Activated CD4-positive, alpha-beta T cell treated with anti-CD3 and anti-CD28 coated beads for 48 hours (primary cell): Measurements from ENCODE around the gene NAP1L5.
A peak's percentile ranks its signal among the peaks of the same experiment; 100 is the strongest.

Source experiments
- DNase-seq: peaks from one replicate; pipeline ENCODE4 v3.0.0-alpha.2; 2020

NAP1L5 gene

DNA sequence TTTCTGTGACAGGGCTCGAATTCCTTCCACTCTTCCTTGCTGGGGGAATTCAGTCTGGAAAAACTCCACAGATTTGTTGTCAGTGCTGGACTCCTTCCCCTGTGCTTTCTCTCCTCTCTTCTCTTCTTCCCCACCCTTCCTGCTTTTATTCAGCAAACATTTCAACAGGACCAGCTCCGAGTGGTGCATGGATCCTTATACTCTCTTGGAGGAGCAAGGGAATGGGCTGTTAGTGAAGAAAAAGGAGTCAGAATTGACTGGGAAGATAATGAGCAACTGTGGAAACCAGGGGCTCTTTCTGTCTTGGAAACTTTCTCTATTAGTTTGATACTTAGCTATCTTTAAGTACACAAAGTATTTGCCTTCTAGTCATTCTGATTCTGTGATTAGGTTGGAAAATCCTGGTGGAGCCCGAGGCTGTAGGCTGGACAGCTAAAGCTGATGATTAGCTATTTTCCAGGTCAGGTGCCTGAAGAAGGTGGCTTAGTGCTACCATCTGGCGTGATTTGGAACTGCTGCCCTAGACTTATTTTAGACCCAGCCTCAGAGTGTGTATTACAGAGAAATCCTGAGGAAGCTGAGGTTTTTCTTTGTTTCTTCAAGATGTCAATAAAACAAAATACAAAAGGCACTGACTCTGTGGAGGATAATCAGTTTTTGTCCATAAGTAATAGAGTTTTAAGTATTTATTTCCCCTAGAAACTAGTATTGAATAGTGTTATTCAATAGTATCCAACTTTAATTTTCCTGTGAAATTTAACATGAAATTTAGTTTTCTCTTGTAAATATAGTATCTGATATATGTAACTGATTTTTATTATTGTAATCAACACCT is 38.4 kb downstream of the NAP1L5 start:
- DNase-seq, result peak; percentile 37

DNA sequence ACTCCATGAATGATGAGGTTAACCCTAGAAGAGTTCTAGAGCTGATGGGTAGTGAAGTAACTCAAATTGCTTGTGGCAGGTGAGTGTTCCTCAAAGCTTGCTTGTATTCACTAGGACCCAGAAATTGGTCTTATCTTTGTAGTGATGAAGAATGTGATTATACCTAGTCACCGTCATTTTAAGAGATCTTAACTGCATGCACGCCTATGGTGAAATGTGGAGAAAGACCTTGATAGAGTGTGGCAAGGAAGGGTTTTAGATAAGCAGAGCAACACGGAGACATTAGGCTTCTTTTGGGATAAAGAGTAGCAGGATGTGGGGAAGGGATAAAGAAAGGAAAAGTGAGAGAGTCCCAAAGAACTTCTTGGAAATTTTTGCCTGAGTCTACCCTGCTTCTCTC is 42.4 kb downstream of the NAP1L5 start:
- no peak for DNase-seq

DNA sequence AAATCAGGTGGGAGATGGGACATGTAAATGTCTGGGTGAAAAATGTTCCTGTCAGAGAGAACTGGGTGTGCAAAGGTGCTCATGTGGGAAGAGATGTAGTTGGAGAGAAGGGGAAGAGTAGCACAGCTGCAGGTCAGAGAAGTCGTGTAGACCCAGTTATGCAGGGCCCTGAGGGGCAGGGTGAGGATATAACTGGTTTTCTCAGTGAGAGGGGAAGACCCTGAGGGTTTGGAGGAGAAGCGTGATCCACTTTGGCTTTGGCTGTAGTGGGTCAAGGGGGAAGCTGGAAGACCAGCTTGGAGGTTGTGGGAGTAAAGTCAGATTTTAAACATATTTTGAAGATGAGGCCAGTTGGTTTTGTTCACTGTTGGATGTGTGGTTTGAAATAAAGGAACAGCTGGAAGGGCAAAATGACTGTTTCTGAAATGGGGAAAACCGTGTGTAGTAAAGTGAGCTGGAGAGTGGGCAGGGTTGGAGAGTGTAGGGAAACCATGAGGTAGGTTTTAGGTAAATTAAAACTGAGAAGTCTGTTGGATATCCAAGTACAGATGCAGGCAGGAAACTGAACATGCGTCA is 44.2 kb downstream of the NAP1L5 start:
- DNase-seq, result no peak

DNA sequence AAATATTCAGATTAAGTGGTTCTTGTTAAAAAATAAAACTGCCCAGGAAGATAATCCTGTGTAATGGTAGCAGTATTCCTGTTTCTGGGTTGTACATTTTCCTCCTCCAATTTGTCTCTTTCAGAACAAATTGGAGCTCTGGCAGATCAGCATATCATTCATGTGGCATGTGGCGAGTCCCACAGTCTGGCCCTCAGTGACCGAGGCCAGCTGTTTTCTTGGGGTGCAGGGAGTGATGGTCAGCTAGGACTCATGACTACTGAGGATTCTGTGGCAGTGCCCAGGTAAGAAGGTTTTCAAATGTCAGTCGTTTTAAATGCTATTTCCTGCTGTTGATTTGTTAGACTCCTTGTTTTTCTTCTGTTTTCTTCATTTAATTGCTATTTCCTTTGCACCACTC is 47.9 kb downstream of the NAP1L5 start:
- DNase-seq, result no peak

DNA sequence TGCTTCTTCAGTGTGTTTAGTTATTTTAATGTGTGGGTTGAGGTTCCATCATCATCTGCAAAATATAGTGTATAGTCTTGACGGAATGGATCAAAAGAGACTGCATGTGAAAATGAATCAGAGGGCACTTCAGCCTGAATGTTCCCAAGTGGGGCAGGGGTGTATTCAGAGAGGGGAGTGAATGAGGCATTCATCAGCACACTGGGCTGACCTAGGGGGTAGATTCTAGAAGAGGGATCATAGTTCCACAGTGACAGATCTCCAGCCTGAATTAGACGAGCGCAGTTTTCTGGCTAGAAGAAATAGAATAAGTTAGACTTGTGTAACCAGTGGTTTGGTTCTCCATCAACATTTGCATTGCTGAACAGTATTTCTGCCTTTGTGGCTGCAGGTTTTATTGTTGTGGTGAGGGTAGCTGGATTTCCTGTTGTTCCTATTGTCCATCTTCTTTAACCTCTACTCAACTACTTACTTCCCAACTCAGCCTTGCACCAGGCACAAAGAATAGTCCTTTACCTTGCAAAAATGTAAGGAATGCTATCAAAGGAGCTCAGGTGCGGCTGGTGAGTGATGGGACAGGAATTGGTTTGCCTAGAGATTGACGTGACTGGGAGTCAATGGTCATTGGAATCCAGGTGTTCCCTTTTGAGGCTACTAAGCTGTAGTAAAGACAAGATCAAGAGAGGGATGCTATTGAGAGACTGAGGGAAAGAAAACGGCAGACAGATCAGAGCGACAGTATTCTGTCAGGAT is 50.9 kb downstream of the NAP1L5 start:
- DNase-seq, result no peak

- no peak for DNase-seq
These were observed 51.6 kb downstream of the NAP1L5 start for GRCh38 chr4:88645994-88646393.
